Kidney (tissue), 14 donors: ENCODE results near the gene IZUMO3. TPM values are rescaled to one million over a fixed set of nuclear protein-coding genes. Genes with fewer than 3 reads are reported as not detected.
"Not testable (repeated sequence)": the region's sequence is repeated elsewhere in the genome, so short reads cannot be mapped to it uniquely, and the experiment has no call there.

Experiments
- DNase-seq, 5 donors: peaks; one replicate each; pipeline ENCODE4 v3.0.0-alpha.2; 2013 to 2020
- FAIRE-seq: peaks from 2 replicates; lab custom pipeline; 2012; peaks lifted over from hg19 to GRCh38; lab: Jason Lieb, UNC
- H3K27ac ChIP-seq, 2 donors: one replicate each; pipeline ENCODE4 v1.7.0; 2013; ENCODE audit warnings: low read depth in 2 of 2, low read length in 2 of 2, inconsistent platforms in 1 of 2
- H3K27me3 ChIP-seq: one replicate; pipeline ENCODE4 v1.7.1; 2013; ENCODE audit warnings: low read length, inconsistent platforms; ENCODE audit not compliant: control insufficient read depth, insufficient read depth
- H3K36me3 ChIP-seq, 3 donors: one replicate each; pipeline versions ENCODE4 v1.7.0 to v1.7.1; 2013; ENCODE audit warnings: low read length in 3 of 3, control low read depth in 1 of 3, inconsistent platforms in 1 of 3; ENCODE audit not compliant: insufficient read depth in 3 of 3, control insufficient read depth in 2 of 3
- H3K4me1 ChIP-seq, 3 donors: one replicate each; pipeline versions ENCODE4 v1.7.0 to v1.7.1; 2013; ENCODE audit warnings: low read length in 3 of 3, inconsistent platforms in 1 of 3, low read depth in 1 of 3; ENCODE audit not compliant: control insufficient read depth in 2 of 3, insufficient read depth in 2 of 3
- H3K4me3 ChIP-seq, 3 donors: one replicate each; pipeline versions ENCODE4 v1.7.0 to v1.8.1; 2013; ENCODE audit warnings: low read length in 3 of 3, control low read depth in 1 of 3, inconsistent platforms in 1 of 3
- H3K9ac ChIP-seq, 3 donors: one replicate each; pipeline versions ENCODE4 v1.7.0 to v1.7.1; 2013; ENCODE audit warnings: low read length in 3 of 3, control low read depth in 1 of 3, inconsistent platforms in 1 of 3
- H3K9me3 ChIP-seq, 3 donors: one replicate each; pipeline versions ENCODE4 v1.7.0 to v1.7.1; 2013; ENCODE audit warnings: low read length in 3 of 3, control low read depth in 1 of 3, inconsistent platforms in 1 of 3; ENCODE audit not compliant: control insufficient read depth in 2 of 3, insufficient read depth in 1 of 3
- intact Hi-C: fragments of 100-400 bp; cut with DNase I; formaldehyde crosslinking; loops from one replicate; pipeline ENCODE4 v1.11.1; 2022
- polyA plus RNA-seq: library from polyadenylated mRNA; stranded (reverse); fragments of 350-450 nt; fragmentation: Illumina TruSeq; extraction: RNeasy Lipid Tissue Mini Kit (QIAGEN cat#74804); gene quantifications from one replicate; pipeline ENCODE4 v1.2.3, GENCODE V29; 2014; ENCODE audit warnings: low read depth, low replicate concordance; ENCODE audit not compliant: insufficient read depth
- total RNA-seq: library from RNA; stranded (reverse); fragmentation: NEBNext Ultra II Directional; extraction: Animal tissue kit (Norgen Biotek cat#: 25700); gene quantifications from one replicate; pipeline ENCODE4 v1.2.1, GENCODE V29; 2021
- TF ChIP-seq, protein P1 (sequence below): IDR thresholded peaks from 3 replicates; pipeline ENCODE4 v1.5.1; 2012; ENCODE audit warnings: mild to moderate bottlenecking, moderate library complexity, borderline replicate concordance; ENCODE audit not compliant: insufficient read depth; ENCODE audit errors: extremely low read depth
- donor health status: control.
- donor health status: control.
- donor health status: control.
- donor health status: control.
- donor health status: control.
- donor health status: DM: yes; HTN: yes; CAD: no.
- donor health status: Normal renal cell carcinoma (clear cell type).

The IZUMO3 gene
- total and polyA plus RNA-seq, 2 donors from 2014 or later = not detected

DNA sequence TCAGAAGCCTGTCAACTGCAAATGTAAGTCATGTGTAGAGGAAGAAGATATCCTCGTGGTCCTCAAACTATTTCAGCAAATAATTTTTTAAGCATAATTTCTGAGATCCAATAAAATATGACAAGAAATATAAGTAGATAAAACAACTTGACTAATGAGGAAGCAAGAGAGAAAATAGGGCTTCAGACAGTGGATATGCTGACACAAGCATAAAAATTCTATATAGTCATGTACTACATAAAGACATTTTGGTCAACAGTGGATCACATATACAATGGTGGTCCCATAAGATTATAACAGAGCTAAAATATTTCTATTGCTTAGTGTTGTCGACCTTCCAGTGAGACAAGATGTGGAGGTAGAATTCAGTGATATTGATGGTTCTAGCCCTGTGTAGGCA is 42.2 kb upstream of the IZUMO3 start:
- intact Hi-C loops = no loop called here
- TF ChIP-seq, protein P1, sequence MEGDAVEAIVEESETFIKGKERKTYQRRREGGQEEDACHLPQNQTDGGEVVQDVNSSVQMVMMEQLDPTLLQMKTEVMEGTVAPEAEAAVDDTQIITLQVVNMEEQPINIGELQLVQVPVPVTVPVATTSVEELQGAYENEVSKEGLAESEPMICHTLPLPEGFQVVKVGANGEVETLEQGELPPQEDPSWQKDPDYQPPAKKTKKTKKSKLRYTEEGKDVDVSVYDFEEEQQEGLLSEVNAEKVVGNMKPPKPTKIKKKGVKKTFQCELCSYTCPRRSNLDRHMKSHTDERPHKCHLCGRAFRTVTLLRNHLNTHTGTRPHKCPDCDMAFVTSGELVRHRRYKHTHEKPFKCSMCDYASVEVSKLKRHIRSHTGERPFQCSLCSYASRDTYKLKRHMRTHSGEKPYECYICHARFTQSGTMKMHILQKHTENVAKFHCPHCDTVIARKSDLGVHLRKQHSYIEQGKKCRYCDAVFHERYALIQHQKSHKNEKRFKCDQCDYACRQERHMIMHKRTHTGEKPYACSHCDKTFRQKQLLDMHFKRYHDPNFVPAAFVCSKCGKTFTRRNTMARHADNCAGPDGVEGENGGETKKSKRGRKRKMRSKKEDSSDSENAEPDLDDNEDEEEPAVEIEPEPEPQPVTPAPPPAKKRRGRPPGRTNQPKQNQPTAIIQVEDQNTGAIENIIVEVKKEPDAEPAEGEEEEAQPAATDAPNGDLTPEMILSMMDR = no peak
- FAIRE-seq (no peak), DNase-seq (no peak)
- no peaks in the 10 kb centered on the region for H3K4me1 ChIP-seq
- H3K4me3 ChIP-seq = no peak overlapping the region
- no peaks in the 10 kb centered on the region for H3K27me3 ChIP-seq
- no peak overlapping the region for H3K9ac ChIP-seq
- no peak overlapping the region for H3K27ac ChIP-seq
- H3K9me3 ChIP-seq = peaks cover 0 to 6% (median 0%) of the 10 kb centered on the region in 3 donors
- H3K36me3 ChIP-seq = no peaks in the 10 kb centered on the region

DNA sequence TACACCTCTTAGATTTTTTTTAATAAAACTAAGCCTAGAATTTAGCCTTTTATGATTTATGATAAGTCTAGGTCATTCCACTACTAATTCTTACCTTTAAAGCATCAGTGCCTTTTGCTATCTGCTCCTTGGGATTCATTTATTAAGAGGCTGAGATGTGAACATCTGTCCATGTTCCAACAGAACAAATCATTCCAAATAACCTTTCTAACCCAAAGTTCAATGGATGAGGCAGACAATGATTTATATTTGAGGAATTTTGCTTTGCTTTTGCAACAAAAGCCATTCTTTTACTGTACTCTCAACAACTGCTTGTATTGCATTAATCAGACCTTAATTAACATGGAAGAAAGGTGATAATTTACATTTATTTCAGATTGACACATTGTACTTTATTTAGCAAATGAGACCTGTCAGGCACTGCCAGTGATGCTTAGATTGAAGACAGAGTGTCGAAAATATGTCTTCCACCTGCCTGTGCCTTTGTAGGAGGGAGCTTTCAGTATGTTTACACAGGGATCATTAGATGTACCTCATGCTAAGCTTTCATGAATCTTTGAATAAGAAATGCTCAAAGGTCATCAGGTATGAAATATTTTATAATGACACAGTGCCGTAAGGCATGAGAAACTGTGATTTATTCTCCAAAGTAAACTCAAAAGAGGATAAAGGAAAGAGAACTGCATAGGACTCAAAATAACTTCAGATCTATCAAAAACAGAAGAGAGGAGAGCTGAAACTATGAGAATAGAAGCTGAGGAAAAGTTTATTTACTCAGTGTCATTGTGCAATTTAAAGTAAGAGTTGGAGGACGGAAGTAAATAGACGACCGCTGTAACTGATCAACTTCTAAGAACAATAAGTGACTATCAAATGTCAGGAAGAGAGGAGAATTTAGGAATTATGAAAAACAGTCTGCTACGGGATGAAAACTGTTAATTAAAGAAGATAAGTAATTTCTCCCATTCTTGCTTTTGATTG is 36.7 kb upstream of the IZUMO3 start:
- H3K9me3 ChIP-seq = peaks cover 0 to 6% (median 0%) of the 10 kb centered on the region in 3 donors
- TF ChIP-seq, protein P1 = no peak
- no peaks in the 10 kb centered on the region for H3K4me1 ChIP-seq
- H3K36me3 ChIP-seq = no peaks in the 10 kb centered on the region
- no peak overlapping the region for H3K27ac ChIP-seq
- no peak for DNase-seq
- no peak overlapping the region for H3K4me3 ChIP-seq
- H3K9ac ChIP-seq = no peak overlapping the region
- no peaks in the 10 kb centered on the region for H3K27me3 ChIP-seq
- intact Hi-C loops = no loop called here
- no peak for FAIRE-seq

DNA sequence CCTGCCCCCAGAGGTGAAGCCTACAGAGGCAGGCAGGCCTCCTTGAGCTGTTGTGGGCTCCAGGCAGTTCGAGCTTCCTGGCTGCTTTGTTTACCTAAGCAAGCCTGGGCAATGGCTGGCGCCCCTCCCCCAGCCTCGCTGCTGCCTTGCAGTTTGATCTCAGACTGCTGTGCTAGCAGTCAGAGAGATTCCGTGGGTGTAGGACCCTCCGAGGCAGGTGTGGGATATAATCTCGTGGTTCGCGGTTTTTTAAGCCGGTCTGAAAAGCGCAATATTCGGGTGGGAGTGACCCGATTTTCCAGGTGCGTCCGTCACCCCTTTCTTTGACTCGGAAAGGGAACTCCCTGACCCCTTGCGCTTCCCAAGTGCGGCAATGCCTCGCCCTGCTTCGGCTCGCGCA is 34.3 kb upstream of the IZUMO3 start:
- H3K4me1 ChIP-seq, H3K9me3 ChIP-seq, FAIRE-seq, intact Hi-C loops, H3K4me3 ChIP-seq, H3K36me3 ChIP-seq, H3K27ac ChIP-seq, DNase-seq, H3K27me3 ChIP-seq, H3K9ac ChIP-seq: not testable (repeated sequence)

DNA sequence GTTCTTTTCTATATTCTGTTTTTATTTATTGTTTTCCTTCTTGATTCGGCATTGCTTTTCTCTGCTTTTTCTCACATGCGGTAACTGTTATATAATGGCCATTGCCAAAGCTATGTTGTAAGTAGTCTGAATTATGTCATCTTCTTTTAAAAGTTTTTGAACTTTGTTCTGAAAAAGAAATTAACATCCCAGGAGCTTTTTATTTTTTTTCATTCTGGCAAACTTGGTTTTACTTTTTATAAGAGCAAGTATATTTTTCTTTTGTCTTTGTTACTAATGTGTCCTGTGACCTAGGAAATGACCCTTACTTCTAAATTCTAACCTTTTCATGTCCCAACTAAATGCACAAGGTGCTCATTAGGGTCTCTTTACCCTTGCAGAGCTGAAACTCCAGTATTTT is 26.7 kb upstream of the IZUMO3 start:
- no peak overlapping the region for H3K9ac ChIP-seq
- H3K4me1 ChIP-seq = no peaks in the 10 kb centered on the region
- no peaks in the 10 kb centered on the region for H3K36me3 ChIP-seq
- DNase-seq = no peak
- no peak for FAIRE-seq
- no peak overlapping the region for H3K27ac ChIP-seq
- intact Hi-C loops = no loop called here
- no peaks in the 10 kb centered on the region for H3K9me3 ChIP-seq
- TF ChIP-seq, protein P1 = no peak
- no peaks in the 10 kb centered on the region for H3K27me3 ChIP-seq
- H3K4me3 ChIP-seq = no peak overlapping the region
